Neural cell (in vitro differentiated cells): ENCODE data around the gene SPATA2.

Experiments
- EP300 ChIP-seq: fragments of 450-650 bp; conservative IDR thresholded peaks from 2 replicates; pipeline ENCODE4 v1.6.1; 2014; ENCODE audit warnings: antibody characterized with exemption, mild to moderate bottlenecking, moderate library complexity; ENCODE audit not compliant: poor library complexity, severe bottlenecking
- POLR2AphosphoS5 ChIP-seq: IDR thresholded peaks from 2 replicates; pipeline ENCODE4 v1.6.1; 2012
- RAD21 ChIP-seq: fragments of 450-650 bp; conservative IDR thresholded peaks from 2 replicates; pipeline ENCODE4 v1.6.1; 2014; ENCODE audit warnings: antibody characterized with exemption, mild to moderate bottlenecking, moderate library complexity
- TAF1 ChIP-seq: IDR thresholded peaks from 2 replicates; pipeline ENCODE4 v1.6.1; 2012; ENCODE audit warnings: low read depth
- TF ChIP-seq, protein P1 (sequence below): fragments of 450-650 bp; IDR thresholded peaks from 2 replicates; pipeline ENCODE4 v1.5.1; 2014; ENCODE audit warnings: antibody characterized with exemption, mild to moderate bottlenecking, moderate library complexity; ENCODE audit not compliant: poor library complexity, severe bottlenecking

DNA sequence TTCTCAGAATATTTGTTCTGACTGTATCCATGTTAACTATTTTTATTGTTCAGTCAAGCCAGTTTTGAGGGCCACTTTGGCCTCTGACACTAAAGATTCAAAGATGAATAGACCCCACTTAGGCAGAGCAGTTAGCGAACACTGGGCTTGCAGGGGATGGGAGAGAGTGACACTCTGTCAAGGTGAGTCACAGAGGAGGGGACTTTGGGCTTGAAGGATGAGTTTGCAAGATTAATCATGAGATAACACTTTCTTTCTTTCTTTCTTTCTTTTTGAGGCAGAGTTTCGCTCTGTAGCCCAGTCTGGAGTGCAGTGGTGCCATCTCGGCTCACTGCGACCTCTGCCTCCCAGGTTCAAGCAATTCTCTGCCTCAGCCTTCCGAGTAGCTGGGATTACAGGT lies 46.4 kb downstream of the SPATA2 start:
- TF ChIP-seq, protein P1, sequence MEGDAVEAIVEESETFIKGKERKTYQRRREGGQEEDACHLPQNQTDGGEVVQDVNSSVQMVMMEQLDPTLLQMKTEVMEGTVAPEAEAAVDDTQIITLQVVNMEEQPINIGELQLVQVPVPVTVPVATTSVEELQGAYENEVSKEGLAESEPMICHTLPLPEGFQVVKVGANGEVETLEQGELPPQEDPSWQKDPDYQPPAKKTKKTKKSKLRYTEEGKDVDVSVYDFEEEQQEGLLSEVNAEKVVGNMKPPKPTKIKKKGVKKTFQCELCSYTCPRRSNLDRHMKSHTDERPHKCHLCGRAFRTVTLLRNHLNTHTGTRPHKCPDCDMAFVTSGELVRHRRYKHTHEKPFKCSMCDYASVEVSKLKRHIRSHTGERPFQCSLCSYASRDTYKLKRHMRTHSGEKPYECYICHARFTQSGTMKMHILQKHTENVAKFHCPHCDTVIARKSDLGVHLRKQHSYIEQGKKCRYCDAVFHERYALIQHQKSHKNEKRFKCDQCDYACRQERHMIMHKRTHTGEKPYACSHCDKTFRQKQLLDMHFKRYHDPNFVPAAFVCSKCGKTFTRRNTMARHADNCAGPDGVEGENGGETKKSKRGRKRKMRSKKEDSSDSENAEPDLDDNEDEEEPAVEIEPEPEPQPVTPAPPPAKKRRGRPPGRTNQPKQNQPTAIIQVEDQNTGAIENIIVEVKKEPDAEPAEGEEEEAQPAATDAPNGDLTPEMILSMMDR: no peak
- TF ChIP-seq POLR2AphosphoS5: no peak
- no peak for TF ChIP-seq RAD21
- no peak for TF ChIP-seq EP300
- TF ChIP-seq TAF1: no peak
